ENCODE results near the gene SHC3.

Gene SHC3

GRCh38 chr9:89153232-89154017, 25.2 kb downstream of the SHC3 start:
- DNase-seq (ENCODE audit: low read depth), result no peak
- H3K4me3 ChIP-seq (ENCODE audit: low read depth, low read length), result no peak overlapping the region
- in situ Hi-C loops (cut with HindIII; ENCODE audit: low sequenced_read_pairs), result no loop called here
- no peak for TF ChIP-seq CTCF (IDR thresholded peaks at IDR 0.05; ENCODE audit: low read depth, low read length, missing control alignments)

GRCh38 chr9:89149726-89150125, 28.9 kb downstream of the SHC3 start:
- no peak for DNase-seq (ENCODE audit: low read depth)
- H3K4me3 ChIP-seq (ENCODE audit: low read depth, low read length), result no peak overlapping the region
- in situ Hi-C loops (cut with HindIII; ENCODE audit: low sequenced_read_pairs), result no loop called here
- TF ChIP-seq CTCF (IDR thresholded peaks at IDR 0.05; ENCODE audit: low read depth, low read length, missing control alignments), result no peak

GRCh38 chr9:89145097-89145496, 33.5 kb downstream of the SHC3 start:
- in situ Hi-C loops (cut with HindIII; ENCODE audit: low sequenced_read_pairs), result no loop called here
- H3K4me3 ChIP-seq (ENCODE audit: low read depth, low read length), result no peak overlapping the region
- DNase-seq (ENCODE audit: low read depth), result no peak
- TF ChIP-seq CTCF (IDR thresholded peaks at IDR 0.05; ENCODE audit: low read depth, low read length, missing control alignments), result no peak

DNA sequence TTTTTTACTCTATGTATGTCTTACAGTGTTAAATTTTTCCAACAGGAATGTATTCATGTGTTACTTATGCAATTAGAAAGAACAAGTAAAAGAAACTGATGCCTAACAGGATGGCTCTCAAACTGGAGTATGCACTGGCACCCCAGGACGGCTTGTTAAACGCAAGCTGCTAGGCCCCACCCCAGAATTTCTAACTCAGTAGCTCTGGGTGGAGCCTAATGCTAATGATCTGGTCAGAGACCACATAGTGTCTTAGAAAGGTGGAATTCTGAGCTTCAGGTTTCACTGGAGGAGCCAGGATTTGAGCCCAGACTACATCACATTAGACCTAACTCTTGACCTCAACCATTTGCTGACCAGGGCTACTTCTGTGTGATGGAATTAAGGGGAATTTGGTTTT, 34.4 kb downstream of the SHC3 start:
- no peak for TF ChIP-seq CTCF (IDR thresholded peaks at IDR 0.05; ENCODE audit: low read depth, low read length, missing control alignments)
- in situ Hi-C loops (cut with HindIII; ENCODE audit: low sequenced_read_pairs), result no loop called here
- DNase-seq (ENCODE audit: low read depth), result no peak
- H3K4me3 ChIP-seq (ENCODE audit: low read depth, low read length), result no peak overlapping the region

GRCh38 chr9:89143266-89143665, 35.4 kb downstream of the SHC3 start:
- no peak for TF ChIP-seq CTCF (IDR thresholded peaks at IDR 0.05; ENCODE audit: low read depth, low read length, missing control alignments)
- in situ Hi-C loops (cut with HindIII; ENCODE audit: low sequenced_read_pairs), result no loop called here
- DNase-seq (ENCODE audit: low read depth), result no peak
- H3K4me3 ChIP-seq (ENCODE audit: low read depth, low read length), result no peak overlapping the region

GRCh38 chr9:89139455-89139854, 39.2 kb downstream of the SHC3 start:
- TF ChIP-seq CTCF (IDR thresholded peaks at IDR 0.05; ENCODE audit: low read depth, low read length, missing control alignments), result no peak
- no peak overlapping the region for H3K4me3 ChIP-seq (ENCODE audit: low read depth, low read length)
- in situ Hi-C loops (cut with HindIII; ENCODE audit: low sequenced_read_pairs), result no loop called here
- no peak for DNase-seq (ENCODE audit: low read depth)

Data from astrocyte of the cerebellum (primary cell).